Gastroesophageal sphincter (tissue), 4 donors: Measurements from ENCODE around the gene ABL2. TPM values are rescaled to one million over a fixed set of nuclear protein-coding genes. Genes with fewer than 3 reads are reported as not detected.
"Not testable (repeated sequence)": the region's sequence is repeated elsewhere in the genome, so short reads cannot be mapped to it uniquely, and the experiment has no call there.

Experiments used
- ATAC-seq: fragments of 150-250 bp; one replicate; pipeline ENCODE4 v1.9.1; 2016; ENCODE audit warnings: mild to moderate bottlenecking, moderate library complexity
- H3K27ac ChIP-seq, 4 donors: fragments of 200-600 bp; sonication (generic) in 3 of 4; 1 replicate in 3 of 4; 2 replicates in 1 of 4; pipeline ENCODE4 v1.5.1; 2016 to 2019
- H3K27me3 ChIP-seq: fragments of 200-600 bp; sonication (generic); one replicate; pipeline ENCODE4 v1.5.1; 2019
- H3K36me3 ChIP-seq, 2 donors: fragments of 200-600 bp; sonication (generic); one replicate each; pipeline ENCODE4 v1.5.1; 2019; ENCODE audit warnings: control low read depth in 1 of 2
- H3K4me1 ChIP-seq, 3 donors: fragments of 200-600 bp; sonication (generic); 1 replicate in 2 of 3; 2 replicates in 1 of 3; pipeline ENCODE4 v1.5.1; 2016 to 2019; ENCODE audit warnings: control low read depth in 2 of 3
- H3K4me3 ChIP-seq, 2 donors: fragments of 200-600 bp; sonication (generic); one replicate each; pipeline ENCODE4 v1.5.1; 2019; ENCODE audit warnings: mild to moderate bottlenecking in 1 of 2, moderate library complexity in 1 of 2
- H3K9me3 ChIP-seq, 3 donors: fragments of 200-600 bp; sonication (generic); one replicate each; pipeline ENCODE4 v1.5.1; 2017 to 2019; ENCODE audit warnings: control low read depth in 2 of 3
- CTCF ChIP-seq, 4 experiments: fragments of 200-600 bp in 2 of 4; fragments of 450-650 bp in 2 of 4; sonication (generic) in 1 of 4; IDR thresholded peaks; one replicate each; pipeline ENCODE4 v1.5.1; 2017 to 2019; ENCODE audit warnings: antibody characterized with exemption in 4 of 4, mild to moderate bottlenecking in 2 of 4, moderate library complexity in 2 of 4
- EP300 ChIP-seq: sonication (generic); formaldehyde crosslinking; IDR thresholded peaks from one replicate; pipeline ENCODE4 v1.6.1; 2017; ENCODE audit warnings: antibody characterized with exemption, mild to moderate bottlenecking
- POLR2A ChIP-seq, 2 donors: fragments of 450-650 bp; IDR thresholded peaks; one replicate each; pipeline ENCODE4 v1.6.1; 2017; ENCODE audit warnings: antibody characterized with exemption in 2 of 2, mild to moderate bottlenecking in 2 of 2, moderate library complexity in 1 of 2
- POLR2AphosphoS5 ChIP-seq: sonication (generic); formaldehyde crosslinking; IDR thresholded peaks from one replicate; pipeline ENCODE4 v1.6.1; 2017; ENCODE audit warnings: antibody characterized with exemption
- WGBS, 2 donors: methylation state at CpG; one replicate each; pipeline ENCODE4 v1.1.5; 2018; ENCODE audit warnings: low coverage in 1 of 2; 5-methylcytosine and 5-hydroxymethylcytosine counted together
- total RNA-seq, 4 donors: library from RNA; depleted of rRNA; stranded (reverse); fragments of >200 nt; gene quantifications; one replicate each; pipeline ENCODE4 v1.1.0, GENCODE V29; 2016

The ABL2 gene
- total RNA-seq, 4 donors from 2014 or later, result 11.8 to 22.2 (median 17.2) TPM

- Histone ChIP-seq H3K27ac (no peak overlapping the region), H3K4me1 (no peaks in the 10 kb centered on the region), H3K9me3 (no peaks in the 10 kb centered on the region), H3K4me3 (no peak overlapping the region), H3K27me3 (no peaks in the 10 kb centered on the region), H3K36me3 (no peaks in the 10 kb centered on the region)
- 80 to 89% methylated on average over 4 to 9 of the region's 9 CpGs for WGBS, 2 donors
- ATAC-seq, result no peak
- TF ChIP-seq POLR2A (IDR thresholded peaks at IDR 0.05), result no peak
- no peak for TF ChIP-seq CTCF (IDR thresholded peaks at IDR 0.05)
- TF ChIP-seq POLR2AphosphoS5, result no peak
- TF ChIP-seq EP300, result no peak
Observed at GRCh38 chr1:179247923-179248322, 18.4 kb upstream of the ABL2 start.

GRCh38 chr1:179245426-179245825 is 15.9 kb upstream of the ABL2 start:
- H3K4me1 ChIP-seq, H3K36me3 ChIP-seq, H3K4me3 ChIP-seq, H3K27me3 ChIP-seq, H3K27ac ChIP-seq, H3K9me3 ChIP-seq, ATAC-seq: not testable (repeated sequence)
- 71 to 87% methylated on average over 1 to 2 of the region's 2 CpGs for WGBS, 2 donors

- H3K4me1 ChIP-seq, result no peaks in the 10 kb centered on the region
- no peak overlapping the region for H3K4me3 ChIP-seq
- H3K36me3 ChIP-seq, result no peaks in the 10 kb centered on the region
- no peaks in the 10 kb centered on the region for H3K27me3 ChIP-seq
- H3K9me3 ChIP-seq, result no peaks in the 10 kb centered on the region
- no peak overlapping the region for H3K27ac ChIP-seq
- TF ChIP-seq POLR2AphosphoS5 (no peak), EP300 (no peak), CTCF (IDR thresholded peaks at IDR 0.05) (no peak), POLR2A (IDR thresholded peaks at IDR 0.05) (no peak)
- WGBS, 2 donors, result 61 to 64% methylated on average over 3 to 4 of the region's 5 CpGs
- ATAC-seq, result no peak
Observed at GRCh38 chr1:179241530-179242097, 12.1 kb upstream of the ABL2 start.

GRCh38 chr1:179237222-179237621 is 7.7 kb upstream of the ABL2 start:
- H3K27ac ChIP-seq, result no peak overlapping the region
- no peak for TF ChIP-seq POLR2AphosphoS5
- TF ChIP-seq POLR2A (IDR thresholded peaks at IDR 0.05), result no peak
- no peak for TF ChIP-seq EP300
- no peak for TF ChIP-seq CTCF (IDR thresholded peaks at IDR 0.05)
- H3K4me3 ChIP-seq, result no peak overlapping the region
- H3K9me3 ChIP-seq, result no peaks in the 10 kb centered on the region
- no peak for ATAC-seq
- 76 to 80% methylated on average over 4 of the region's 4 CpGs for WGBS, 2 donors
- H3K4me1 ChIP-seq, result no peaks in the 10 kb centered on the region
- no peaks in the 10 kb centered on the region for H3K27me3 ChIP-seq
- no peaks in the 10 kb centered on the region for H3K36me3 ChIP-seq

- ATAC-seq, result no peak
- no CpG with 5 or more reads among the region's 1 CpG for WGBS, 2 donors
- H3K36me3 ChIP-seq, result no peaks in the 10 kb centered on the region
- TF ChIP-seq POLR2A (IDR thresholded peaks at IDR 0.05) (no peak), CTCF (IDR thresholded peaks at IDR 0.05) (no peak), POLR2AphosphoS5 (no peak), EP300 (no peak)
- H3K9me3 ChIP-seq, result no peaks in the 10 kb centered on the region
- no peak overlapping the region for H3K27ac ChIP-seq
- no peak overlapping the region for H3K4me3 ChIP-seq
- H3K27me3 ChIP-seq, result no peaks in the 10 kb centered on the region
- peaks cover 0 to 12% (median 5%) of the 10 kb centered on the region in 3 donors for H3K4me1 ChIP-seq
Observed at GRCh38 chr1:179234863-179235262, 5.4 kb upstream of the ABL2 start.
